ENCODE results near the gene JMY. TPM values are rescaled to one million over a fixed set of nuclear protein-coding genes. Genes with fewer than 3 reads are reported as not detected.

The JMY gene
- total and polyA plus RNA-seq, 2 of the 8 experiments (the other 6 are each of a cell fraction or from before 2014, with no cell fraction given), result 2.8 to 13.9 TPM

DNA sequence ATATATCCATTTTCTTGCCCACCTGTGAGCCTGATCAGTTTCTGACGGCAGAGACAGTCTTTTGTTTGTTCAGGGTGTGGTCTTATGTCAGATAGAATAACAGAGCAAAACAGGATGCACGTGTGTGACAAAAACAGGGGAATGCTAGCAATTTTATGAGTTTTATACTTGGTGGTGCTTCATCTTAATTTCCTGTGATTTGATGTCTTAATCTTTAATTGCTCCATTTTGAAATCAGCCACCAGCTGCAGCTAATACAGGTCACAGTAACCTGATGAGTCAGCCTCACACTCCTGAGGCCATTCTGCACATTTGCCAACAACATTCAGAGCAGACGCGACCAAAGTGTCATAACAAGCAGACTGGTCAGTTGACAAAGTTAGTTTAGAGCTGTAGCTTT is 42.3 kb upstream of the JMY start:
- Histone ChIP-seq H3K4ac (replicated peaks; ENCODE audit: insufficient read length, low read depth, low read length) (no peak overlapping the region), H2BK5ac (ENCODE audit: low read depth, low read length) (no peak overlapping the region), H3K56ac (replicated peaks; ENCODE audit: insufficient read length, low read depth, low read length) (no peak overlapping the region), H3K4me2 (ENCODE audit: insufficient read depth in 1 of 2, low read depth in 2 of 2, low read length in 2 of 2) (no peak overlapping the region), H2AK5ac (ENCODE audit: low read depth, low read length) (no peak overlapping the region), H4K5ac (ENCODE audit: insufficient read length, low read depth, low read length) (no peak overlapping the region), H3K23me2 (ENCODE audit: low read depth, low read length) (no peaks in the 10 kb centered on the region), H3K27ac (ENCODE audit: low read depth, low read length) (no peak overlapping the region), H2BK15ac (ENCODE audit: low read length) (no peak overlapping the region), H2AFZ (ENCODE audit: low read length) (no peak overlapping the region), H3K4me3 (ENCODE audit: extremely low read depth in 1 of 4, insufficient read depth in 2 of 4, low read depth in 3 of 4, low read length in 4 of 4) (no peak overlapping the region), H3K79me2 (ENCODE audit: control insufficient read depth in 1 of 2, insufficient read depth in 2 of 2, low read length in 2 of 2) (no peaks in the 10 kb centered on the region), H3K36me3 (ENCODE audit: control insufficient read depth in 2 of 4, insufficient read depth in 4 of 4, low read length in 3 of 4) (no peaks in the 10 kb centered on the region), H3K4me1 (replicated peaks in 1 of 4; ENCODE audit: control insufficient read depth in 3 of 4, insufficient read depth in 4 of 4, low read length in 3 of 4) (no peaks in the 10 kb centered on the region), H2BK12ac (ENCODE audit: low read depth, low read length) (no peak overlapping the region), H4K20me1 (replicated peaks in 1 of 2; ENCODE audit: control insufficient read depth in 1 of 2, insufficient read depth in 2 of 2, low read length in 2 of 2) (peaks cover 0 to 2% of the 10 kb centered on the region in 2 experiments), H3K27me3 (replicated peaks in 1 of 4; ENCODE audit: control insufficient read depth in 3 of 4, extremely low read depth in 1 of 4, insufficient read depth in 3 of 4, low read length in 3 of 4) (no peaks in the 10 kb centered on the region), H3K79me1 (ENCODE audit: low read depth, low read length) (no peaks in the 10 kb centered on the region), H3K9ac (replicated peaks in 1 of 4; ENCODE audit: extremely low read depth in 1 of 4, low read depth in 3 of 4, low read length in 3 of 4) (no peak overlapping the region), H2BK20ac (ENCODE audit: low read length) (no peak overlapping the region), H3K14ac (ENCODE audit: insufficient read length) (no peak overlapping the region), H2BK120ac (replicated peaks; ENCODE audit: low read depth, low read length) (no peak overlapping the region), H3K9me3 (ENCODE audit: insufficient read depth in 2 of 2, low read depth in 1 of 2, low read length in 1 of 2) (no peaks in the 10 kb centered on the region), H3K23ac (ENCODE audit: insufficient read length) (no peak overlapping the region), H4K91ac (replicated peaks; ENCODE audit: insufficient read length, low read length) (no peak overlapping the region), H4K8ac (ENCODE audit: extremely low read depth, insufficient read depth, low read length) (no peak overlapping the region), H3K18ac (ENCODE audit: extremely low read depth, low read length) (no peak overlapping the region)
- DNase-seq (ENCODE audit: low read depth in 1 of 2, low spot score in 2 of 2) (no peak), FAIRE-seq (no peak)
- POLR2A ChIA-PET (ENCODE audit: partially characterized antibody), result interaction anchor here (0.6 kb wide), 1 partner anchor 549 kb away, joined by 3 read pairs; no protein-coding TSS in a partner anchor
- WGBS, 2 experiments (ENCODE audit: extremely low coverage in 1 of 2, insufficient coverage in 1 of 2, insufficient read length in 1 of 2, insufficient replicate concordance in 2 of 2, low coverage in 1 of 2, low lambda C conversion rate in 2 of 2, missing lambda C conversion rate in 1 of 2), result 94% methylated on average over 4 of the region's 4 CpGs; no CpG with 5 or more reads in 1 of the 2 experiments
- CTCF ChIA-PET (ENCODE audit: partially characterized antibody), result interaction anchor here (0.6 kb wide), 1 partner anchor 88 kb away, joined by 4 read pairs; no protein-coding TSS in a partner anchor
- TF ChIP-seq ATF3 (IDR thresholded peaks at IDR 0.05; ENCODE audit: insufficient read depth, low read depth, low read length) (no peak), NANOG (IDR thresholded peaks at IDR 0.05; ENCODE audit: insufficient read depth, low read depth, low read length, poor library complexity, severe bottlenecking) (no peak), SP4 (IDR thresholded peaks at IDR 0.05; ENCODE audit: low read length) (no peak), MAX (IDR thresholded peaks at IDR 0.05) (no peak), NRF1 (IDR thresholded peaks at IDR 0.05; ENCODE audit: low read depth, low read length) (no peak), RXRA (IDR thresholded peaks at IDR 0.05; ENCODE audit: insufficient read depth, low read depth, low read length) (no peak)
